Stimulated activated naive B cell treated with anti-CD40 and anti-IgM and Interleukin-4, amounts not matched to agents 10 μg/mL and 1 μg/mL and 100 μg/mL, for 72 hours (primary cell): ENCODE measurements around the gene CDC14A.

Experiments used
- ATAC-seq, 2 donors: fragments of 150-1000 bp; cut with Tn5 transposase; replicated peaks; 2 replicates each; pipeline ENCODE4 v1.10.0; 2021; ENCODE audit warnings: moderate library complexity in 1 of 2
- DNase-seq: peaks from one replicate; pipeline ENCODE4 v3.0.0; 2021
- H3K27ac Mint-ChIP-seq: one replicate; pipeline ENCODE4 v1.8.0; 2022; ENCODE audit warnings: mild to moderate bottlenecking, mixed read lengths
- H3K27me3 Mint-ChIP-seq, 2 donors: one replicate each; pipeline ENCODE4 v1.8.0; 2022; ENCODE audit warnings: mixed read lengths in 2 of 2
- H3K36me3 Mint-ChIP-seq, 2 donors: one replicate each; pipeline ENCODE4 v1.8.0; 2022; ENCODE audit warnings: mixed read lengths in 2 of 2, mild to moderate bottlenecking in 1 of 2
- H3K4me1 Mint-ChIP-seq, 2 donors: one replicate each; pipeline ENCODE4 v1.8.0; 2022; ENCODE audit warnings: mixed read lengths in 2 of 2, mild to moderate bottlenecking in 1 of 2
- H3K4me3 Mint-ChIP-seq, 2 donors: one replicate each; pipeline ENCODE4 v1.8.0; 2022; ENCODE audit warnings: mild to moderate bottlenecking in 2 of 2, mixed read lengths in 2 of 2, moderate library complexity in 1 of 2
- H3K9me3 Mint-ChIP-seq, 2 donors: one replicate each; pipeline ENCODE4 v1.8.0; 2022; ENCODE audit warnings: mixed read lengths in 2 of 2, mild to moderate bottlenecking in 1 of 2

The CDC14A gene

DNA sequence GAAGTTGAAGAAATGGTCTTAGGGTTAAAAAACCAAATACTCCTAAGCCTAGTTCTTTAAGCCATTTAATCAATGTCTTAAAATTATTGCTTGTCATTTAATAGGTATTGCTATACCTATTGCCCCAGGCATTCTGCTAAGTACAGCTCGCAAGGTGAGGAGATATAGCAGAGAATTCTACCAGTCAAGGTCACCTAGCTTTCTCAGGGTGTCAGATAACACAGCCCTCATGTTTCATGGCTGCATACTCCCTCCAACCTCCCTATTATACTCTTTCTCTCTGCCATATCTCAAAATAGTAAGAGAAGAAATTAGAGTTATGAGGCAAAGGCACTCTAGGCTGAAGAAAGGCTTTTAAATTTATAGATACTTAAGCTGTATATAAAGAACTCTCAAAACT lies 117.3 kb downstream of the CDC14A start:
- DNase-seq (no peak), ATAC-seq (no peak)
- Mint-ChIP-seq H3K27me3 (no peaks in the 10 kb centered on the region), H3K36me3 (peaks cover 7 to 23% of the 10 kb centered on the region in 2 donors), H3K9me3 (no peaks in the 10 kb centered on the region), H3K4me3 (no peak overlapping the region), H3K27ac (no peak overlapping the region), H3K4me1 (peaks cover 0 to 4% of the 10 kb centered on the region in 2 donors)

- Mint-ChIP-seq H3K36me3 (peaks cover 6 to 14% of the 10 kb centered on the region in 2 donors), H3K4me3 (no peak overlapping the region), H3K9me3 (no peaks in the 10 kb centered on the region), H3K27ac (no peak overlapping the region), H3K27me3 (no peaks in the 10 kb centered on the region), H3K4me1 (no peaks in the 10 kb centered on the region)
- DNase-seq (no peak), ATAC-seq (no peak)
Measured at GRCh38 chr1:100474834-100475233, 122.5 kb downstream of the CDC14A start.

DNA sequence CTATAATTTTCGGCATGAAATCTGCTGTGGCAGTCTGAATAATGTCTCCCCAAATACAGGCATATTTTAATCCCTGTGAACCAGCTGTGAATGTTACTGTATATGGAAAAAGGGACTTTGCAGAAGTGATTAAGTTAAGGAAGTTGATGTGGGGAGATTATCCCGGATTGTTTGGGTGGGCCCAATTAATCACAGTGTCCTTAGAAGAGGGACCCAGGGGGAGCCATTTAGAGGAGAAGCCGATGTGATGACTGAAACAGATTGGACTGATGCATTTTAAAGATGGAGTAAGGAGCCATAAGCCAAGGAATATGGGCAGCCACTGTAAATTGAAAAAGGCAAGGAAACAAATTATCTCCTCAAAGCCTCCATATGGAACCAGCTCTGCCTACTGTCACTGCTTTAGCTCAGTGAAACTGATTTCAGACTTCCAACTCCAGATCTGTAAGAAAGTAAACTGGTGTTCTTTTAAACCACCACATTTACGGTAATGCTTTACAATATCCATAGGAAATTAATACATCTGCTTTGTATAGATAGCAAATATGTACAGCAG lies 124.5 kb downstream of the CDC14A start:
- Mint-ChIP-seq H3K4me3 (no peak overlapping the region), H3K27me3 (no peaks in the 10 kb centered on the region), H3K4me1 (no peaks in the 10 kb centered on the region), H3K9me3 (no peaks in the 10 kb centered on the region), H3K27ac (no peak overlapping the region), H3K36me3 (peaks cover 7 to 24% of the 10 kb centered on the region in 2 donors)
- no peak for ATAC-seq
- DNase-seq = no peak

- DNase-seq = no peak
- Mint-ChIP-seq H3K4me3 (no peak overlapping the region), H3K27me3 (no peaks in the 10 kb centered on the region), H3K4me1 (no peaks in the 10 kb centered on the region), H3K9me3 (peaks cover 2 to 3% of the 10 kb centered on the region in 2 donors), H3K27ac (no peak overlapping the region), H3K36me3 (peaks cover 10 to 27% of the 10 kb centered on the region in 2 donors)
- no peak for ATAC-seq
Measured at GRCh38 chr1:100478816-100479215, 126.5 kb downstream of the CDC14A start.

- Mint-ChIP-seq H3K4me3 (no peak overlapping the region), H3K9me3 (peaks cover 2 to 3% of the 10 kb centered on the region in 2 donors), H3K27me3 (no peaks in the 10 kb centered on the region), H3K4me1 (no peaks in the 10 kb centered on the region), H3K27ac (no peak overlapping the region), H3K36me3 (peaks cover 10 to 22% of the 10 kb centered on the region in 2 donors)
- ATAC-seq = no peak
- DNase-seq = no peak
Measured at GRCh38 chr1:100479620-100480338, 127.5 kb downstream of the CDC14A start.

- DNase-seq = no peak
- no peak for ATAC-seq
- Mint-ChIP-seq H3K27me3 (no peaks in the 10 kb centered on the region), H3K36me3 (peaks cover 11 to 28% of the 10 kb centered on the region in 2 donors), H3K4me3 (no peak overlapping the region), H3K9me3 (peaks cover 2 to 3% of the 10 kb centered on the region in 2 donors), H3K4me1 (no peaks in the 10 kb centered on the region), H3K27ac (no peak overlapping the region)
Measured at GRCh38 chr1:100481303-100481702, 129.0 kb downstream of the CDC14A start.

DNA sequence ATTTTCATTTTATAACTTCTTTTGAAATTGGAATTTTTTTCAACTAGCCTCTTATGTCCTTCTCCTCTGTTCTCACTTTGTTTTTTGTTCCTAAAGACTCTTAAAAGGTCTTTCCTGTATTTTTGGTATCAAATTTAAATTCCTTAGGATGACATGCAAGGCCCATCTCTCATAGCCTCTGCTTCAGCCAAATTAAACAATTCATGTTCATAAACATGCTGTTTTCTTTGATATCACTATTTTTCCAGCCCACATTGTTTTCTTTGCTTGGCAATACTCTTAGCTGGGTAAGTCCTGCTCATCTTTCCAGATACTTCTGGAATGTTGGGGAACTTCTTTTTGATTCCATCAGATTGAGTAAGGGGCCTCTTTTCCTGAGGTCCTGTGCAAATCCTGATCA lies 129.9 kb downstream of the CDC14A start:
- Mint-ChIP-seq H3K4me3 (no peak overlapping the region), H3K36me3 (peaks cover 12 to 28% of the 10 kb centered on the region in 2 donors), H3K9me3 (peaks cover 2 to 3% of the 10 kb centered on the region in 2 donors), H3K4me1 (no peaks in the 10 kb centered on the region), H3K27ac (no peak overlapping the region), H3K27me3 (no peaks in the 10 kb centered on the region)
- ATAC-seq = no peak
- no peak for DNase-seq

DNA sequence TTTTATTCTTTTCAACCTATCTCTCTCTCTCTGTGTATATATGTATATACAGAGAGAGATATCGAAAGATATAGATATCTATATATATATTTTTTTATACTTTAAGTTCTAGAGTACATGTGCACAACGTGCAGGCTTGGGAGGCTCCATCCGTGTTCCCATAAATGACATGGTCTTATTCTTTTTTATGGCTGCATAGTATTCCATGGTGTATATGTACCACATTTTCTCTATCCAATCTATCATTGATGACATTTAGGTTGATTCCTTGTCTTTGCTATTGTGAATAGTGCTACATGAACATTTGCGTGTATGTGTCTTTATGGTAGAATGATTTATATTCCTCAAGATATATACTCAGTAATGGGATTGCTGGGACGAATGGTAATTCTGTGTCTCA lies 130.4 kb downstream of the CDC14A start:
- no peak overlapping the region for H3K27ac Mint-ChIP-seq
- no peaks in the 10 kb centered on the region for H3K4me1 Mint-ChIP-seq
- ATAC-seq (no peak), DNase-seq (no peak)
- H3K36me3 Mint-ChIP-seq = peaks cover 10 to 24% of the 10 kb centered on the region in 2 donors
- H3K9me3 Mint-ChIP-seq = peaks cover 2 to 3% of the 10 kb centered on the region in 2 donors
- no peaks in the 10 kb centered on the region for H3K27me3 Mint-ChIP-seq
- H3K4me3 Mint-ChIP-seq = no peak overlapping the region

- no peak overlapping the region for H3K4me3 Mint-ChIP-seq
- H3K27me3 Mint-ChIP-seq = no peaks in the 10 kb centered on the region
- peaks cover 10 to 24% of the 10 kb centered on the region in 2 donors for H3K36me3 Mint-ChIP-seq
- peaks cover 2 to 3% of the 10 kb centered on the region in 2 donors for H3K9me3 Mint-ChIP-seq
- DNase-seq (no peak), ATAC-seq (no peak)
- no peak overlapping the region for H3K27ac Mint-ChIP-seq
- no peaks in the 10 kb centered on the region for H3K4me1 Mint-ChIP-seq
Measured at GRCh38 chr1:100483230-100483629, 130.9 kb downstream of the CDC14A start.

GRCh38 chr1:100485855-100486258 lies 133.6 kb downstream of the CDC14A start:
- Mint-ChIP-seq H3K27me3 (no peaks in the 10 kb centered on the region), H3K36me3 (peaks cover 13 to 19% of the 10 kb centered on the region in 2 donors), H3K4me1 (no peaks in the 10 kb centered on the region), H3K9me3 (peaks cover 2 to 3% of the 10 kb centered on the region in 2 donors), H3K4me3 (no peak overlapping the region), H3K27ac (no peak overlapping the region)
- no peak for ATAC-seq
- no peak for DNase-seq

GRCh38 chr1:100494393-100495084 lies 142.2 kb downstream of the CDC14A start:
- no peaks in the 10 kb centered on the region for H3K27me3 Mint-ChIP-seq
- no peaks in the 10 kb centered on the region for H3K4me1 Mint-ChIP-seq
- no peak overlapping the region for H3K4me3 Mint-ChIP-seq
- ATAC-seq (no peak), DNase-seq (no peak)
- peaks cover 26 to 39% of the 10 kb centered on the region in 2 donors for H3K36me3 Mint-ChIP-seq
- no peaks in the 10 kb centered on the region for H3K9me3 Mint-ChIP-seq
- H3K27ac Mint-ChIP-seq = no peak overlapping the region

DNA sequence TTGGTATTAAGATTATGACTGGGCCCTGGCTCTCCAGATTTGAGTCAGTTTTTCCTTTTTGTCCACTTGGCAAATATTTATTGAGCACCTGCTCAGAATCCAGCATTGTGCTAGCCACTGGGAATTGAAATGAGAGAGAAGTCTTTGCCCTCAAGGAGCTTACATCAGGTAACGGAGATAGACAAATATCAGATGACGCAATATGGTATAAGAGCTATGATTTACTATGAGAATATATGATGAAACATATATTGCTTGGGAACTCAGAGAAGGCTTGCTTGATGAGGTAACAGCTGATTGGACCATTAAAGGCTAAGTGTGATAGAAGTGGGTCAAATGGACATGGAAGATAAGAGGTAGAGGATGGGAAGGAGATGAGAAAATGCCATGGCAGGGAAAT lies 144.6 kb downstream of the CDC14A start:
- DNase-seq (no peak), ATAC-seq (no peak)
- Mint-ChIP-seq H3K9me3 (no peaks in the 10 kb centered on the region), H3K36me3 (peaks cover 32 to 47% of the 10 kb centered on the region in 2 donors), H3K27ac (no peak overlapping the region), H3K27me3 (no peaks in the 10 kb centered on the region), H3K4me1 (no peaks in the 10 kb centered on the region), H3K4me3 (no peak overlapping the region)

- no peaks in the 10 kb centered on the region for H3K27me3 Mint-ChIP-seq
- no peaks in the 10 kb centered on the region for H3K9me3 Mint-ChIP-seq
- H3K36me3 Mint-ChIP-seq = peaks cover 30 to 46% of the 10 kb centered on the region in 2 donors
- no peak overlapping the region for H3K4me3 Mint-ChIP-seq
- DNase-seq (no peak), ATAC-seq (no peak)
- H3K4me1 Mint-ChIP-seq = no peaks in the 10 kb centered on the region
- no peak overlapping the region for H3K27ac Mint-ChIP-seq
Measured at GRCh38 chr1:100497796-100498195, 145.5 kb downstream of the CDC14A start.

DNA sequence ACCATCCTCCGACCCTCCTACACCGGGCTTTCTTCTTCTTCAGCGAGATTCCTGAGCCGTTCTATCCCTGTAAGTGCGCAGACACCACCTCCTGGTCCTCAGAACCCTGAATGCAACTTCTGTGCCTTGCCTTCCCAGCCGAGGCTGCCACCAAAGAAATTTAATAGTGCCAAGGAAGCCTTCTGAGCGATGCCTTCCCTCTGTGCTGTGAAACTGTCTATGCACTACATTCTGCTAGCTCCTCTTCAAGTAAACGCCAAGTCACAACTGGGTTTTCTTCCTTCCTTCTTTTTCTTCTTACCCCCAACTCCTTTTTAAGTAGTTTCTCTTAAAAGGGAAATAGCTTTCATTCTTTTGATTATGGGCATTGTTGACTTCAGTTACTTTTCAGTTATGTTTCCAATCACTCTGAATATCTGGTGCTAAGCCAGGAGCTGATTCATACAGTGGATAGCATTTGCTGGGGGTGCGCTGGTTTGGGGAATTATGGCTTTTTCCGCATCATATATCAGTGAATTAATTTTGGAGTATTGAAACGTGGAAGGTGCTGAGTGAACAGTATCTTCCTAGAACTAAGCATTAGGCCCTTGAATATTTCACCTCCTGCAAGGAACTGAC lies 147.0 kb downstream of the CDC14A start:
- H3K4me3 Mint-ChIP-seq = no peak overlapping the region
- DNase-seq (no peak), ATAC-seq (no peak)
- H3K36me3 Mint-ChIP-seq = peaks cover 34 to 57% of the 10 kb centered on the region in 2 donors
- no peaks in the 10 kb centered on the region for H3K27me3 Mint-ChIP-seq
- H3K9me3 Mint-ChIP-seq = no peaks in the 10 kb centered on the region
- no peak overlapping the region for H3K27ac Mint-ChIP-seq
- no peaks in the 10 kb centered on the region for H3K4me1 Mint-ChIP-seq
